ENCODE measurements around the gene HOOK2. TPM values are rescaled to one million over a fixed set of nuclear protein-coding genes. Genes with fewer than 3 reads are reported as not detected.

HOOK2 gene
- total RNA-seq, 4 donors from 2014 or later, result 55.1 to 227 (median 83.6) TPM

- Histone ChIP-seq H3K4me1 (peaks cover 42% of the 10 kb centered on the region), H3K4me3 (no peak overlapping the region)
- WGBS, result 88% methylated on average over 9 of the region's 9 CpGs
Measured at GRCh38 chr19:12794971-12795381, 19.6 kb upstream of the HOOK2 start.

GRCh38 chr19:12794196-12794941 lies 19.0 kb upstream of the HOOK2 start:
- Histone ChIP-seq H3K36me3 (peaks cover 16% of the 10 kb centered on the region), H3K4me1 (peaks cover 43% of the 10 kb centered on the region), H3K27me3 (no peaks in the 10 kb centered on the region), H3K4me3 (peak overlapping the region; percentile 88), H3K27ac (peak overlapping the region; percentile 97), H3K9me3 (no peaks in the 10 kb centered on the region)
- 62% methylated on average over 7 of the region's 7 CpGs for WGBS
- no peak for TF ChIP-seq EP300 (IDR thresholded peaks at IDR 0.05)
- TF ChIP-seq CTCF (IDR thresholded peaks at IDR 0.05), result no peak
- peak in 1 of 2 donors; percentile 64 for DNase-seq (ENCODE audit: low spot score in 2 of 2)

More at GRCh38 chr19:12794971-12795381, 19.6 kb upstream of the HOOK2 start:
- Histone ChIP-seq H3K36me3 (peaks cover 22% of the 10 kb centered on the region), H3K9me3 (no peaks in the 10 kb centered on the region), H3K27ac (no peak overlapping the region), H3K27me3 (no peaks in the 10 kb centered on the region)
- TF ChIP-seq POLR2A (IDR thresholded peaks at IDR 0.05), result peak in 1 of 2 donors; percentile 8
- no peak for TF ChIP-seq POLR2AphosphoS5 (IDR thresholded peaks at IDR 0.05)
- no peak for DNase-seq (ENCODE audit: low spot score in 2 of 2)

GRCh38 chr19:12793290-12794195 lies 18.2 kb upstream of the HOOK2 start:
- under 1% methylated on average over 16 of the region's 81 CpGs for WGBS
- Histone ChIP-seq H3K4me3 (peak overlapping the region; percentile 88), H3K27ac (peak overlapping the region; percentile 97), H3K27me3 (no peaks in the 10 kb centered on the region), H3K9me3 (no peaks in the 10 kb centered on the region), H3K4me1 (peaks cover 52% of the 10 kb centered on the region), H3K36me3 (peaks cover 7% of the 10 kb centered on the region)
- peak; percentile 95 to 96 for DNase-seq (ENCODE audit: low spot score in 2 of 2)
- no peak for TF ChIP-seq CTCF (IDR thresholded peaks at IDR 0.05)
- TF ChIP-seq POLR2AphosphoS5 (IDR thresholded peaks at IDR 0.05), result peak; percentile 33 to 98 (median 67)
- TF ChIP-seq POLR2A (IDR thresholded peaks at IDR 0.05), result peak; percentile 46 to 67
- TF ChIP-seq EP300 (IDR thresholded peaks at IDR 0.05), result peak; percentile 63

GRCh38 chr19:12792853-12793289 lies 17.5 kb upstream of the HOOK2 start:
- Histone ChIP-seq H3K27me3 (no peaks in the 10 kb centered on the region), H3K4me3 (peak overlapping the region; percentile 88), H3K9me3 (no peaks in the 10 kb centered on the region), H3K27ac (peak overlapping the region; percentile 97), H3K4me1 (peaks cover 58% of the 10 kb centered on the region), H3K36me3 (peaks cover 3% of the 10 kb centered on the region)
- no peak for DNase-seq (ENCODE audit: low spot score in 2 of 2)
- TF ChIP-seq EP300 (IDR thresholded peaks at IDR 0.05), result no peak
- TF ChIP-seq POLR2AphosphoS5 (IDR thresholded peaks at IDR 0.05), result no peak
- no peak for TF ChIP-seq CTCF (IDR thresholded peaks at IDR 0.05)
- TF ChIP-seq POLR2A (IDR thresholded peaks at IDR 0.05), result no peak
- WGBS, result under 1% methylated on average over 20 of the region's 22 CpGs

GRCh38 chr19:12792051-12792852 lies 16.9 kb upstream of the HOOK2 start:
- peak overlapping the region; percentile 88 for H3K4me3 ChIP-seq
- no peaks in the 10 kb centered on the region for H3K27me3 ChIP-seq
- no peaks in the 10 kb centered on the region for H3K9me3 ChIP-seq
- H3K27ac ChIP-seq, result peak overlapping the region; percentile 97
- peaks cover 65% of the 10 kb centered on the region for H3K4me1 ChIP-seq
- peak in 1 of 2 donors; percentile 30 for TF ChIP-seq POLR2A (IDR thresholded peaks at IDR 0.05)
- no peak for TF ChIP-seq CTCF (IDR thresholded peaks at IDR 0.05)
- TF ChIP-seq EP300 (IDR thresholded peaks at IDR 0.05), result no peak
- peak in 2 of 3 donors; percentile 6 to 41 for TF ChIP-seq POLR2AphosphoS5 (IDR thresholded peaks at IDR 0.05)
- peak in 1 of 2 donors; percentile 84 for DNase-seq (ENCODE audit: low spot score in 2 of 2)
- no peaks in the 10 kb centered on the region for H3K36me3 ChIP-seq
- 1% methylated on average over 15 of the region's 84 CpGs for WGBS

Measured in suprapubic skin (tissue), 4 donors.